ENCODE measurements around the gene GNAZ. TPM values are rescaled to one million over a fixed set of nuclear protein-coding genes. Genes with fewer than 3 reads are reported as not detected.

Gene GNAZ
- total and polyA plus RNA-seq, 8 donors = 1.7 to 4.7 (median 3.9) TPM

DNA sequence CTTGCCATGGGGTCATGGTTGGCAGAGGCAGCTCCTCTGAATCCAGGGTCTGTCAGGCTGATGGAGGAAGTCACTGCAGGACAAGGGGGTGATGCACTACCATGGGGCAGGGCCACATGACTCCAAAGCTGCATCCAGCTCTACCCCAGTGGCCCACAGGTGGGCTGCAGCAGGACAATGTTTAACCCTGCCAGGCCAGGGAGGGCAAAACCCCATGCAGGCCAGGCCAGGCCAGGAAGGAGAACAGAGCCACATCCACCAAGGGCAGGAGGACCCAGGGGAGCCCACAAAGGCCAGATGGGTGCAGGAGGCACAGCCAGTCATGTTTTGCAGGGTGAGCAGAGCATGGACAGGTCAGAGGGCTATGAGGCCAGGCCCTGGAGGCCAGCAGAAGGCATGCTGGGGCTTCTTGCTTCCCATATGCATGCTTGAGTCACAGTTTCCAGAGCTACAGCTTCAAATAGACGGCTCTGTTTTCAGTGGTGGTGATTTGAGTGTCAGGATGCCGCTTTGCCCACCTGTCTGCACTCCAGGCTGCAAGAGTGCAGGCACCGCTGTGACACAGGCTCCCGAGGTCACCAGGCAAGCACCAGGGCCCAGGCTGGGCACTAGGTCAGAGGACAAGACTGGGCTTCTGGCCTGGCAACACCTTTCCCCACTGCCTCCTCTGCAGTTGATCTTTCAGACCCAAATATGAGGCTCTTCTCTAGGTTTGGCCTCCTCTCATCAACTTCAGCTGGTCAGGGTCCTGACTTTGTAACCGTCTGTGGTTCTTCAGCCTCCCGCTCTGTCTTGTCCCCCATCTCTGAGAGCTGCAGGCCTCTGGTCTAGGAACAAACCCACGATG, 48.6 kb downstream of the GNAZ start:
- Histone ChIP-seq H3K27me3 (no peaks in the 10 kb centered on the region), H3K4me1 (no peaks in the 10 kb centered on the region), H3K9me3 (no peaks in the 10 kb centered on the region), H3K27ac (no peak overlapping the region), H3K36me3 (no peaks in the 10 kb centered on the region), H3K4me3 (no peak overlapping the region)
- ATAC-seq (no peak), DNase-seq (peak in 1 of 4 donors; percentile 49)
- TF ChIP-seq, protein P1, sequence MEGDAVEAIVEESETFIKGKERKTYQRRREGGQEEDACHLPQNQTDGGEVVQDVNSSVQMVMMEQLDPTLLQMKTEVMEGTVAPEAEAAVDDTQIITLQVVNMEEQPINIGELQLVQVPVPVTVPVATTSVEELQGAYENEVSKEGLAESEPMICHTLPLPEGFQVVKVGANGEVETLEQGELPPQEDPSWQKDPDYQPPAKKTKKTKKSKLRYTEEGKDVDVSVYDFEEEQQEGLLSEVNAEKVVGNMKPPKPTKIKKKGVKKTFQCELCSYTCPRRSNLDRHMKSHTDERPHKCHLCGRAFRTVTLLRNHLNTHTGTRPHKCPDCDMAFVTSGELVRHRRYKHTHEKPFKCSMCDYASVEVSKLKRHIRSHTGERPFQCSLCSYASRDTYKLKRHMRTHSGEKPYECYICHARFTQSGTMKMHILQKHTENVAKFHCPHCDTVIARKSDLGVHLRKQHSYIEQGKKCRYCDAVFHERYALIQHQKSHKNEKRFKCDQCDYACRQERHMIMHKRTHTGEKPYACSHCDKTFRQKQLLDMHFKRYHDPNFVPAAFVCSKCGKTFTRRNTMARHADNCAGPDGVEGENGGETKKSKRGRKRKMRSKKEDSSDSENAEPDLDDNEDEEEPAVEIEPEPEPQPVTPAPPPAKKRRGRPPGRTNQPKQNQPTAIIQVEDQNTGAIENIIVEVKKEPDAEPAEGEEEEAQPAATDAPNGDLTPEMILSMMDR (IDR thresholded peaks at IDR 0.05) = no peak
- intact Hi-C loops (cut with DNase I) = no loop called here

DNA sequence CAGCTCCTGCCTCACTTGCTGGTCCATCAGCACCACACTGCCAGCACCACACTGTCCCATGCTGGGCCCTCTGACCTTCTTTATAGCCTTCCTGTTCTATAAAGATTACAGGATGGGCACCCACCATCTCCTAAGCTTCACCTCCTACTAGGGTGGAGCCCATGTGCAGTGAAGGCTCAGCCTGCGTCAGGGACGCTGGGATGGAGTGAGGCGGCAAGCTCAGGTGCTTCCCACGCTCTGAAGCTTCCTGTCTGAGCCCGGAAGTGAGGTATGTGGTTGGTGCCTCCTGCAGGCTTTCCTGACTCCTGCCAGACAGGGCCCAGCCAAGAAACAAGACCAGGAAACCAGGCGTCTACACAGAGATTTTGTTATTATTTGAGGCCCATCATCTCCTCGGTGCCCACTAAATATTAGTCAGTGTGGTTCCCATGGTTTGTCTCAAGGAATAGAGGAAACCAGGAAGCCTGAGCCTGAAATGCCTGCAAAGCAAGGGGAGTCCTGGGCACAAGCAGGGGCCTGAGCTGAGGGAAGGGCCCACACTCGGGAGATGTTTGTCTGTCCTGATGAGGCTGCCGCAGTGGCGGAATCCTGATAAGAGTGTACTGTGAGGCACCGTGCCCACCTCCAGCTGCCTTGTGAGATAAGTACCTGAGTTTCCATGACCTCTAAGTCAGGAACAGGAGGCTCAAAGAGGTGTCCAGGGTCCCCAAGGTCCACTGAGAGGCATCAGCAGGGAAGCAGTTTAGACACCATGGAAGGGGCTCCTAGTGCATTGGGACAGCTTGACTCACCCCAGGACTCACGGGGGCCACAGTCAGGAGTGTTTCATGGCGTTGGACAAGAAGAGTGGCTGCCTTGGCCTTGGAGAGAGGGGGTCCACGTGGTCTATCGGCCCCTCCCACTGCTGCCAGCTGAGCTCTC, 49.4 kb downstream of the GNAZ start:
- DNase-seq (peak in 1 of 4 donors; percentile 40), ATAC-seq (no peak)
- intact Hi-C loops (cut with DNase I) = no loop called here
- no peak overlapping the region for H3K27ac ChIP-seq
- no peak overlapping the region for H3K4me3 ChIP-seq
- no peaks in the 10 kb centered on the region for H3K4me1 ChIP-seq
- H3K9me3 ChIP-seq = no peaks in the 10 kb centered on the region
- no peaks in the 10 kb centered on the region for H3K36me3 ChIP-seq
- no peaks in the 10 kb centered on the region for H3K27me3 ChIP-seq
- TF ChIP-seq, protein P1 (IDR thresholded peaks at IDR 0.05) = no peak

DNA sequence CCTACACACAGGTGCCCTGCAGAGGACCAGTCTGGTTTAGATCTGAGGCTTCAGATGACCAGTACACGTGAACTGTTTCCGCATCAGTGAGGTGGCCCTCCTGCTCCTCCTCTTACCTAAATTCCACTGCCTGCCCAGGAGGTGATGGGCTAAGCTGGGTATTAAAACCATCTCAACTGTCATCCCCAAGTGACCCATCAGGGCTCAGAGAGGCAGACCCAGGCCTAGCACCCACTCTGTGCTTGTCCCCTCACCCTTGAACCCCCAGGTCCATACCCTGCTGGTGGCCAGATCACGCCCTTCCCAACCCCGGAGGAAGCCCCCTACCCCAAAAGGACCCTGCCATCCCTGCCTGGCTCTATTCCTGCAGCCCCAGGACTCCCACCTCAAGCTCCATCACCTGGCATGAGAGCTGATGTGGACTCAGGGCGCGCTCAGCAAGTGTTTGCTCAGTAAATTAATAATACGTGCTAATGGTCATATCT, 50.1 kb downstream of the GNAZ start:
- TF ChIP-seq, protein P1 (IDR thresholded peaks at IDR 0.05) = no peak
- intact Hi-C loops (cut with DNase I) = no loop called here
- Histone ChIP-seq H3K27me3 (no peaks in the 10 kb centered on the region), H3K36me3 (no peaks in the 10 kb centered on the region), H3K4me1 (no peaks in the 10 kb centered on the region), H3K4me3 (no peak overlapping the region), H3K27ac (no peak overlapping the region), H3K9me3 (no peaks in the 10 kb centered on the region)
- ATAC-seq = no peak
- peak in 1 of 4 donors; percentile 24 for DNase-seq

DNA sequence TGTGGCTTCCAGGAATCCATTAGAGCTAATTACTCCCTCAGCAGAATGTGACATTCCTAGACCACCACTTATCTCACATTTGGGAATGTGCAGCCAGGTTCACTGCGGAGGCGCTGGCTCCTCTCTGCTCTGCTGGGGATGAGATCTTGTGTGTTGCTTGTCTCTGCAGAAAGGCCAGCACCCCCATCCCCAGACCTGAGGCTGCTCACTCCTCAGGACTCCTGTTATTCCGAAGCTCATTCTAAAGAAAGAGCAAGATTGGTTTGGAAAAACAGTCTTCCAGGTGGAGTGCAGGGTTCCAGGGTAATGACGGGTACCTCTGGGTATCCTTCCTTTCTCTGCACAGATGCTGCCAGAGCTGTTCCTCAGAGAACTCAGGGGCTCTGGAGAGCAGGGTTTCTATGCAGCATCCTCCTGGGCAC, 50.7 kb downstream of the GNAZ start:
- intact Hi-C loops (cut with DNase I) = no loop called here
- Histone ChIP-seq H3K9me3 (no peaks in the 10 kb centered on the region), H3K4me1 (no peaks in the 10 kb centered on the region), H3K36me3 (no peaks in the 10 kb centered on the region), H3K27me3 (no peaks in the 10 kb centered on the region), H3K4me3 (no peak overlapping the region), H3K27ac (no peak overlapping the region)
- DNase-seq (peak in 1 of 4 donors; percentile 30), ATAC-seq (no peak)
- TF ChIP-seq, protein P1 (IDR thresholded peaks at IDR 0.05) = no peak

DNA sequence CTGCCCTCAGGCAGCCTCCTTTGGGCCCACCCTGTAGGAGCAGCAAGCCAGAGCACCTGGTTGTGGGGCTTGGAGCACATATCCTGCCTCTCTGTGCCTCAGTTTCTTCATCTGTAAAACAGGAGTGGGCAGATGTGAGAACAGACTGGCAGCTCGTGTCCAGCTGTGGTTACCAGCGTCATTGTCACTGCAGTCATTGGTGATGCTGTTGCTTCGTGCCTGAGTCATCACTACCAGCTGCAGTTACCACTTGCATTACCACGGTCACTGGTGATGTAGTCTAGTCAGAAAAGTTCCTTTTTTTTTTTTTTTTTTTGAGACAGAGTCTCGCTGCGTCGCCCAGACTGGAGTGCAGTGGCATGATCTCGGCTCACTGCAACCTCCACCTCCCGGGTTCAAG, 51.1 kb downstream of the GNAZ start:
- no peak for ATAC-seq
- H3K4me3 ChIP-seq = no peak overlapping the region
- H3K27me3 ChIP-seq = no peaks in the 10 kb centered on the region

More for the DNA sequence above, 51.1 kb downstream of the GNAZ start:
- DNase-seq = peak in 1 of 4 donors; percentile 28
- Histone ChIP-seq H3K9me3 (no peaks in the 10 kb centered on the region), H3K36me3 (no peaks in the 10 kb centered on the region), H3K4me1 (no peaks in the 10 kb centered on the region), H3K27ac (no peak overlapping the region)
- intact Hi-C loops (cut with DNase I) = no loop called here
- TF ChIP-seq, protein P1 (IDR thresholded peaks at IDR 0.05) = no peak
